ENCODE measurements around the gene MEIOC.
A peak's percentile ranks its signal among the peaks of the same experiment; 100 is the strongest.
"Not testable (repeated sequence)": the region's sequence is repeated elsewhere in the genome, so short reads cannot be mapped to it uniquely, and the experiment has no call there.

Gene MEIOC

DNA sequence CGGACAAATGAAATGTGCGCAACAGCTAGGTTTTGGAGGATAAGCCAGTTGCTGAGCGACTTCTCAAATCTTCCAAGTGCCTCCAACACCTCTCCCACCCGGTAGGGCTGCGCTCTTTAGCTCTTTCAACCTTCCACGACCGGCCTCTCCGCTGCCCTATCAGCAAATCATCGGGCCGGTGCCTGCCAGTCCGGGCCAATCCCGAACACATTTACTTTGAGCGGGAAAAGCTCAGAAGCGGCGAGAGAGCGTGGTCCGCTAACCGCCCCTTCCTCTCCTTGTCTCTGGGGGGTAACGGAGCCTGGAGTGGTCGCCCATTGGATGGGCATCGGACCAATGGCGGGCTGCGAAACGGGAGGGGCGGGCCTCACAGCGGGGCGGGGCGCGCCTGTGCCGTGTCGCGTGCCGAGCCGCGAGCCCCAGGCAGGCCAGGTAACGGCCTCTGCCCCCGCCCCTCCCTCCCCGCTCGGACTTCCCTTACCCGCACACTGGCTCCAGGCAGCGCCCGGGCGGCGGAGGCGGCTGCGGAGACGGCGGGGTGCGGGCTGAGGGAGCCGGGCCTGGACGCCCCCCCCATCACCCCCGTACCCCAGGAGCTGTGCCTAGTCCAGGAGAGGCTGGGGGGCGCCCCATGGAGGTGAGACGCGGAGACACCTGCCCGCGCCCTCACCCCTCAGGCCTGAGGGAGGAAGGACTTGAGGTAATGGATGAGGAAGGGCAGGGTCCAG lies at the start of gene MEIOC:
MEIOC (plus strand) TSS at position 486 of the 728 bp plus-strand sequence; CDS start at position 632, 146 bp downstream.
- DNase-seq: peak; percentile 58

DNA sequence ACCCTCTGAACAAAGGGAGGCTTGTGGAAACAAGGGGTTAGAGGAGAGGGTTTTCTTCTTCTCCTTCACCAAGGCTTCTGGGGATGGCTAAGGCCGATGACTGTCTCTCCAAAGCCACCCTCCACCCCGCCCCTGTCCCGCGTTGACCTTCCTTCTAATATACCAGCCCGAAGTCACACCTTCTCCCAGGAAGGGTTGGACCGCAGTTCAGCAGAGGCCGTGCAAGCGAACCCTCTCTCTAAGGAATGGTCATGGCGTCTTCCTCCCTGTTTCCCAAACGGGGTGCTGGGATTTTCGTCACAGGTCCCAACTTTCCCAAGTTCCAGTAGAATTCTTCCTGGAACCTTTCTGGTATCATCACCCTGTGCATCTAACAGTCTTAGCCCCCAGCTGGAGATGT lies 49.6 kb upstream of the MEIOC start:
- DNase-seq: no peak

DNA sequence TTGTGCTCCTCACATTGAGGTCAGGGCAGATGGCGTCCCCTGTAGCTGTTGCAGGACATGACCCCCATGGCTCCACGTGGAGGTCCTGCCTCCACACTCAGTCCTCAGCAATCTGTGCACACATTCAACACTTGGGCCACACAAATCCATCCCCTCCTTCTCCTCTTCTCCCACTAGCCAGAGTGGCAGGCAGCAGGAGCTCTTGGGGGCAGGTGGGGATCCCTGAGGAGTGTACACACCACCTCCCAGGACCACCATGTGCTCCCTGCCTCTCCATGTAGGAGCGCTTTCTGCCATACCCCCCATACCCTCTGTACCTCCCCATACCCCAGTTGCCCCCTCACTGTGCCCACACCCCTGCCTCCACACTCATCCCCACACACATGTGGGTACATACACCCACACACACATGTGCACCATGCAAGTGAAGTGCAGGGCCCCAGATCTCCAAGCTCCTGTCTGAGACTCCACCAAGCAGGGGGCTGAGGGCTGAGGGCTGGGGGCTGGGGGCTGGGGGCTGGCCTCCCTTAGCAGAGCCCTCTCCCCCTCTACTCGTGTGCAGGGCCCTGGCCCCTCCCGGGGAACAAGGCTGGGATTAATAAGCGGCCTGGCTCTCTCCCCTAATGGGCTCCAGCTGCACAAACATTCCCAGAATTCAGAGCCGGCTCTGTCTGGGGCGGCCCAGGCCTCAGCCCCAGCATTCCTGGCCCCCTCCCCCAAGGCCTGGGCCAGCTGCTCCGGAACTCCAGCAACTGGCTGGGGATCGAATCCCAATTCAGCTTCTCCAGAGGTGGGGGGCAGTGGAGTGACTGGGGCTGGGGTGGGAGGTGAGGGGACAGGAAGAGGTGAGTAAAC lies 48.2 kb upstream of the MEIOC start:
- no peak for DNase-seq

DNA sequence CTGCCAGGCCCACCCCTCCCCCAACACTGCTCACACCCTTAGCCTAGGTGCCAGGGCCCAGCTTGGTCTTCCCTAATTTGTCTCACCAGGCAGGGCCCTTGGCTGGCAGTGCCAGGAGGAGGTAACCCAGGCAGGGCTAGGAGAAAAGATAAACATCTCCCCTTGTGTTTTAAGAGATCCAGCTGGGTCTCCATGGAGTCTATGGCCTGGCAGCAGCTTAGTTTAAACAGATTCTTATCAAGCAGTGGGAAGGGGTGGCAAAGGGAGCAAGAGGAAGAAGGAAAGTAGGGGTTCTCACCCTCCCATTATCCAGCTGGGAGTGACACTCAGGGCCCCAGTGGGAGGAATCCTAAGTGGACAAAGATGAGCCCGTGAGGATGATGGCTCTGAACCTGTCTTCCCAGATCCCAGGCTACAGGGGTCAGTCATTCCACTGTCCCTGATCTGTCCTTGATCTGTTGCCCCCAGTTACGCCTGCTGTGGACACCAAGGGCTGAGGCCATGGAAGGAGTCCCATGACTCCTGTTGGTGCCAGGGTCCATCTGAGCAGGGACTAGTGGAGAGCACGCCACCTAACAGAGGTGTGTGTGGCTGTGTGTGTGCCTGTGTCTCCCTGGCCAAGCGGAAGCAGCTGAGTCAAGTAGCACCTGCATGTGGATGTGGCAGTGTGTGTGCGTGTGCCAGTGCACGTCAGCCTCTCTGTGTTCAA lies 47.4 kb upstream of the MEIOC start:
- DNase-seq: no peak

DNA sequence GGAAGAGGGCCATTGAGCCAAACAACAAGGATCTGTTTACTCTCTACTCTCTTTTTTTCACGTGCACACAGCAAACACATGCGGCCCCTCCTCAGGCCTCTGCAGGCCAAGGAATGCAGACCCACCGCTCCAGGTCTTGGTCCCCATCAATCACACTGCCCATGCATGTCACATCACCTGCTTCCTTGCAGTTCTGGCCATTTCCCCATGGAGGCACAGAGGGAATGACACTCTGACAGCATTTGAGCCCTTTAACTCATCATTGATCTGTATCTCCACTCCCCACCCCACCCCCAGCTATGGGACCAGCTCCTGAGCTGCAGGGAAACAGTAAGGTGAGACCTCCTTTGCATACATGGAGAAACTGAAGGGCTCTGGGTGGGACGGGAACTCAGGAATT lies 45.9 kb upstream of the MEIOC start:
- no peak for DNase-seq

DNA sequence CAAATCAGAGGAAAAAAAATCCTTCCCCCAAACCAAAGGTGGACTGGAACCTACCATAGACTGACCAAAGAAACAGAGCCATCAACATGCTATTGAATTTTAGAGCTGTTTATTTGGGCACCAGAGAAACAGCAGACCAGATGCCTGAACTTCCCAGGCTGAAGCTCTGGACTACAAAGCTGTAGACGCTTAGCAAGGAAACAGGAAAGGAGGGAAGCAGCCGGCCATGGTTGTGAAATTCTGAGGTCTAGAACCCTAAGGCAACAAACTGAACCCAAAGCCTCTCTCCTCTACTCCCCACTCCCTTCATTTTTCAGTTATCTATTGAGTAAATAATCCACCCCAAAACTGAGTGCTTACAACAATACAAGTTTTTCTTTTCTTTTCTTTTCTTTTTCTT lies 45.4 kb upstream of the MEIOC start:
- no peak for DNase-seq

DNA sequence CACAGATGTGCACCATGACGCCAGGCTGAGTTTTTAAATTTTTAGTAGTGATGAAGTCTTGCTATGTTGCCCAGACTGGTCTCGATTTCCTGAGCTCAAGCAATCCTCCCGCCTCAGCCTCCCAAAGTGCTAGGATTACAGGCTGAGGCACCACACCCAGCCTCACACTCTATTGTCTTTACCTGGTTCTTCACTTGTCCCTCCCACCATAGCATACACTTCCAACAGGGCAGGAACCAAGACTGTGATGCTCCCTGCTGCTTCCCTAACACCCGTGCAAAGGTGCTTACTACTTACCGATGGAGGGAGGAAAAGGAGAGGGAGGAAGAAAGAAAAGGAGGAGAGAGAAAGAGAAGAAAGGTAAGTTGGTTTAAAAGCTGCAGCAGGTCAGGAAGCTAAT lies 41.4 kb upstream of the MEIOC start:
- no peak for DNase-seq

DNA sequence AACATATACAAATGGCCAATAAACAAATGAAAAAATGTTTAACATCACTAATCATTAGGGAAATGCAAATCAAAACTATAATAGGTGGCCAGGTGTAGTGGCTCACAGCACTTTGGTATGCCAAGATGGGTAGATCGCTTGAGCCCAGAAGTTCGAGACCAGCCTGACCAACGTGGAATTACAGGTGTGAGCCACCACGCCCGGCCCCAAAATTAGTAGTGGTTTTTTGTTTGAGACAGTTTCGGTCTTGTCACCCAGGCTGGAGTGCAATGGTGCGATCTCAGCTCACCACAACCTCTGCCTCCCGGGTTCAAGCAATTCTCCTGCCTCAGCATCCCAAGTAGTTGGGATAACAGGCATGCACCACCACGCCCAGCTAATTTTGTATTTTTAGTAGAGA lies 37.6 kb upstream of the MEIOC start:
- not testable (repeated sequence) for DNase-seq

DNA sequence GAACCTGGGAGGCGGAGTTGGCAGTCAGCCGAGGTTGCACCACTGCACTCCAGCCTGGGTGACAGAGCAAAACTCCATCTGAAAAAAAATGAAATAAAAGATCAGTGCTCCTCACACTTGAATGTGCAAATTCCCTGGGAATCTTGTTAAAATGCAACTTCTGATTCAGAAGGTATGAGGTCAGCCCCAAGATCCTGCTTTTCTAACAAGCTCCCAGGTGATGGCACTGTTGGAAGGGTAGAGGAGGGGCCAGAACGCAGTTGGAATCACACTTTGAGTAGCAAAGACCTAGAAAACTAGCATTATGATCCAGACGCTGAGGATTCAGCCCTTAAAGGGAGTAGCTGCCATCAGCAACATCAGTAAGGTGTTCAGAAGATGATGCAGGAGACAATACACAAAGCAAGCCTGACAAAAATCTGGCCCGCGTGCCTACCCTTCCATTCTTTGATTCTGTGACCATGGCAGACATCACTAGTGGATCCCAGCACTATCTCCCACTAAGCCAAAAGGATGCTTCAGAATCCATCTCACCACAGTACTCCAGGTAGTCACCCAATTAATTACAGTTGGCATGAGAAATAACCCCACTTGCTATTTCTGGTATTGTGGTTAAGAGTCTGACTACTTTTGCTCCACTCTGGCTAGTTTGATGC lies 33.1 kb upstream of the MEIOC start:
- DNase-seq: no peak

DNA sequence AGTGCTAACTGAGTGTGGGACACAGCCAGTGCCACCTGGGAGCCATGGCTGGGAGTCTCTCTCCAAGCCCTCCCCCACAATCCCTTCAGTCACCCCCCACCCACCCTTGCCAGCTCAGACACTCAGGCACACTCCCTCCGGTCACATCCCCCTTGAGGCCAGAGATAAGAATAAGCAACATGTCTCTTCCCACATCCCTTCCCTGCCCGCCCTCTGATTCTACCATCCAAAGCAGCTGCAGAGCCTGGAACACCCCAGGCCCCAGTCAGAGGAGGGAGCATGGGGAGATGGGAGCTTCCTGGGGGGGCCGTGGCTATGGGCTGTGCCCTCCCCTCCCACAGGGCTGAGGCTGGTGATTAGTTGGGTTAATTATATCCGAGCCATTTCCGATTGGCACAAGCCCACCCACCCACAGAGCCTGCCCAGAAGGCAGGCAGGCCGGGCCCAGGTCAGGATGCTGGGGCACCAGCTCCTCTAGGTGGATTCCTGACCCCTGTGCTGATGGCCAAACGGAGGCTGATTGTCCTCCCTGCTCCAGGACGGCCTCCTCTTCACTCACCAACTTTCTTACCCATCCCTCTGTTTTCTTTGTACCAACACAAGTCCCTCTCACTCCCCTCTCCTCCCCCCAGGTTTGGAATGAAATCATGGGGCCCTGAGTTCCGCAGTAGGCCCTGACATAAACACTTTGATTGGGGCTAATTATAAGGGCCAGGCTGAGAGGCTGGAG lies 28.6 kb upstream of the MEIOC start:
- no peak for DNase-seq

DNA sequence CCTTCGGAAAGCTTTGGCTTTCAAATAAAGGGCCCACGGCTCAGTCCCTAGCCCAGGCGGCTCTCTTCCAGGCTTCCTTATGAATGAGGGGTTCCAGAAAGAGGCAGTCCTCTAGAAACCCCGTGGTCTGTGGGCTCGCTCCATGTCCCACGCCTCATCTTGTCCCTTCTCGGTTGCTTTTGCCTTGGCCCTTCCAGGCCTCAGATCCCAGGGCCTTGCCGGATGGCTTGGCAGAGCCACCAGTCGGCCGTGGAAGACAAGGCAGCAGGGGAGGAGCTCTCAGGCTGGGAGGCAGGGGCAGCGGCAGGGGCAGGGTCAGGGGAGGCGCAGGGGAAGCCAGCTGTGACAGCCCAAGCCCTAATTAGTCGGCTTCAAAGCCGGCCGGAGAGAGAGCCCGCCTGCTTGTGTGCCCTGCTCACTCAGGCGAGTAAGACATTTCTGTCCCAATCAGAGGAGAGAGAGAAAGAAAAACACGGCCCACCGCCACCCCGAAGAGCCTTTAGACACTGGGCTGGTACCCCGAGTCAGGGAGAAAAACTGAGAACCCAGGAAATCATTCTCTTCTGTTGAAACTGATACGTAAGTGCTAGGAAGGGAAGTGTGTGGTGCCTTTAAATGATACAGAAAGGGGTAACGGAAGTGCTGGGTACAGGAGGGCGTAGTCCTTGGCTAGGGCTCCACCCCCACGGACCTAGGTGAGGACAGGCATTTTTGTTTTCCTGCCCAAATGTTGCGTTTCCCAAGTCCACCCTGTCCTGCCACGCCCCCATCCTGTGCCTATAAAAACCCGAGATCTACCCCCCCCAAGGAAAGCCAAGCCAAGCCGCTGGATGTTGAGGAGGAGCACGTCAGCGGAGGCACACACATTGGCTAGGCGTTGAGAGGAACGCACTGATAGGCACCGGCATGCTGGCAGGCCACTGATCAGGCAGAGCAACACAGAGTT lies 27.8 kb upstream of the MEIOC start:
- no peak for DNase-seq

DNA sequence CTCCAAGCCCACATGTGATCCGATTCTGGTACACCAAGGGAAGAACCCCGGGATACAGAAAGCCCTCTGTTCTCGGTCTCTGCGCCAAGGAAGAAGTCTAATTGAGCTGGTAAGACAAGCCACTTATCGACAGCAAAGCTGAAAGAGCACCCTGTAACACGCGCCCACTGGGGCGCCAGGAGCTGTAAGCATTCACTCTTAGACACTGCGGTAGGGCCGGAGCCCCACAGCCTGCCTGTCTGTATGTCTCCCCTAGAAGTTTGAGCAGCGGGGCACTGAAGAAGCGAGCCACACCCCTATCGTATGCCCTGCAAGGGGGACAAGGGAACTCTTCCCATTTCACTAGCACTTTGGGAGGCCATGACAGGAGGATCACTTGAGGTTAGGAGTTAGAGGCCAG lies 27.0 kb upstream of the MEIOC start:
- no peak for DNase-seq

DNA sequence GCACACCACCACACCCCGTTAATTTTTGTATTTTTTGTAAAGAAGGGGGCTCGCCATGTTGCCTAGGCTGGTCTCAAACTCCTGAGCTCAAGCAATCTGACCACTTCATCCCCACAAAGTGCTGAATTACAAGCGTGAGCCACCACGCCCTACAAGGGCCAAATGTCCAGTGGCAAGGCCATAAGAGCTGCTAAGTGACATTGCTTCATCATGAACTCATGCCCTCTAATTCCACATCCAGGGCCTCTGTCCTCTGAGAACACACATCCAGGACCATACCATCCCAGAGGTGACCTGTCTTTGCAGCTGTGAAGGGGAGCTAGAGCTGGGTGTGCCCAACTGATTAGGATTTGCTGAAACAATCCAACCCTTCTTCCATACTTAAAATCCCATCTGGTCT lies 25.6 kb upstream of the MEIOC start:
- DNase-seq: no peak

DNA sequence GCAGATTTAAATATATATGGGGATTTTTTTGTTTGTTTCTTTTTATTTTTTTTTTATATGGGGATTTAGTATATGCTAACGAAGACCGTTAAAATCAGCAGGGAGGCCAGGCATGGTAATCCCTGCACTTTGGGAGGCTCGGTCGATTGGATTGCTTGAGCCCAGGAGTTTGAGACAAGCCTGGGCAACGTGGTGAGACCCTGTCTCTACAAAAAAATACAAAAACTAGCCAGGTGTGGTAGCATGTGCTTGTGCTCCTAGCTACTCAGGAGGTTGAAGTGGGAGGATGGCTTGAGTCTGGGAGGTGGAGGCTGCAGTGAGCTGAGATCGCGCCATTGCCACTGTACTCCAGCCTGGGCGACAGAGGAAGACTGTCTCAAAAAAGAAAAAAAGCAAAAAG lies 22.3 kb upstream of the MEIOC start:
- DNase-seq: no peak

DNA sequence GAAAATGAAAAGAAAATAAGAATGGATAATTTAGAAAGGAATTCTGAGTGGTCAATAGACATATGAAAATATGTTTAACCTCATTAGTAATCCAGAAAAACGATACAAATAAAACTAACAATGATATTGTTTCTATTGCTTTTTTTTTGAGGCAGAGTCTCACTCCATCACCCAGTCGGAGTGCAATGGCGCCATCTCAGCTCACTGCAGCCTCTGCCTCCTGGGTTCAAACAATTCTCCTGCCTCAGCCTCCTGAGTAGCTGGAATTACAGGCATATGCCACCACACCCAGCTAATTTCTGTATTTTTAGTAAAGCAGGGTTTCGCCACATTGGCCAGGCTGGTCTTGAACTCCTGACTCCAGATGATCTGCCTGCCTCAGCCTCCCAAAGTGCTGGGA lies 21.9 kb upstream of the MEIOC start:
- DNase-seq: not testable (repeated sequence)

DNA sequence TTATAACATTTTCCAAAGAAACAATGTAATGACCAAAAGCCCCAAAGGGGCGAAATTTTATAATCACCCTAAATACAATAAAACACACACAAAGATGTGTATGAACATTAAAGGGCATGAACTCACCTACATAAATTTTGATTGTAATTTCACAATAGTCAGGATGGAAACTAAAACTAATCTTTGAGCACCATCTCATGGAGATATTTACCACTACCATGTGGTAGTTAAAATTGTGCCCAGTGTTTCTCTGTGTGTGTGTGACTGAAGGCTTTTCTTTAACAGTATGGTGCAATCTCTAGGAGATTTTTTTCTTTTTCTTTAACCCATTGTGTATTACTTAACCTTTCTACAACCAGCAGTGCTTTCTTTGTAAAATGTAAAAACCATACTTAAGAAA lies 19.7 kb upstream of the MEIOC start:
- DNase-seq: peak; percentile 41

DNA sequence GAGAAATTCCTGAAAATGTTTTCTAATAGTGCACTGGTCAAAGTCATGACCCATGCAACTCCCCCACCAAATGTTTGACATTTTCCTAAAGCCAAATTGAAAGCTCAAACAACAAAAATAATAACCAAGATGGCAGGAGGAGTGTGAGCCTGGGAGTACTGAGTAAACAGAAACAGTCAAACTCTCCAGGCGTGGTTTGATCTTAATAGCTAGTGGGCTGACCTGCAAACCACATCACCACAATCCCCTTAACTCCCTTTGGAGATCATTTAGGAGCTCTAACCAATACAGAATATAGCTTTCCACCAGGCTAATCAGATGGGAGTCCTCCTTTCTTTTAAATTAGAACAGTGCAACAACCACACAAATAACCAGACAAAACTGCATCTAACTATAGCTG lies 19.2 kb upstream of the MEIOC start:
- no peak for DNase-seq

DNA sequence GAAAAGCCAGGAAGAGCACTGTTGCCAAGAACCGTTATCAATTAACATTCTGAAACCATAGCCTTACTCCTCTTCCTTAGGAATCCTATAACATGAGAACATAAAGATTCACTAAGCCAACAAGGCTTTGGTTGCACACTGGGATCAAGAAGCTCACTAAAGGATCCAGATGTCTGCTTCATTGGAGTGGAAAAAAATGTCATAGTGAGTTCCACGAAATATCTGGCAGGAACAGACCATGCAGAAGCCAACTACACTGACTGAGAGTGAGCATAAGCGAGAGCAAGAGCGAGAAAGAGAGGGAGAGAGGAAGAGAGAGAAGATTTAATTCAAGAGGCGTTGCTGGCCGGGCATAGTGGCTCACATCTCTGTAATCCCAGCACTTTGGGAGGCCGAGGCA lies 13.4 kb upstream of the MEIOC start:
- DNase-seq: no peak

DNA sequence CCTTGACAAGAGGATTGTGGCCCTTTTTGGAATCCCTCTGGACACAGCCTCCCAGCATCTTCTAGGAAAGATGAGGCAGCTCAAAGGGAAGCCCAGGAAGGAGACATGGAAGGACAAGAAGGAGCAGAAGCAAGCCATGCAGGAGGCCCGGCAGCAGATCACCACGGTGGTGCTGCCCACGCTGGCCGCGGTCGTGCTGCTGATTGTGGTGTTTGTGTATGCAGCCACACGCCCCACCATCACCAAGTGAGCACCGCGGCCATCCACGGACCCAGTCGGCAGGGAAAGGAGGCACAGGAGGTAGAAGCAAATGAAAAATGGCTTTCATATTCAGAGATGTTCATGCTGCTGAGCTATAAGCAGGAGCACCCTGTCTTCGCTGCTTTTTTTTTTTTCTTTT lies 10.9 kb upstream of the MEIOC start:
- DNase-seq: no peak

DNA sequence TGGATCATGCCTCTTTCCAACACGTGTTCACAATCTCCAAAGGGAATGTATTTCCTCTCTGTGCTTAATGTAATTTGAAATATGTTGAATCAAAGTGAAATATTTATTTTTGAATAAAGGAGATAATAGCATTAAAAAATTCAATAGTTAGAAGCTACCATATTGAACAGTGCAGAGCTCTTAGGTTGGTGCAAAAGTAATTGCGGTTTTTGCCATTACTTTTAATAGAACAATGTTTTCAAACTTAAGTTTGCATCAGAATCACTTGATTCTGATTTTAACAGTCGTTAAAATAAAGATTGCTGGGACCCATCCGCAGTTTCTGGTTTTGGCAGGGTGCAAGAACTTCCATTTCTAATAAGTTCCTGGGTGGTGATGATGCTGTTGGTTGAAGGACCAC lies 10.0 kb upstream of the MEIOC start:
- no peak for DNase-seq

DNA sequence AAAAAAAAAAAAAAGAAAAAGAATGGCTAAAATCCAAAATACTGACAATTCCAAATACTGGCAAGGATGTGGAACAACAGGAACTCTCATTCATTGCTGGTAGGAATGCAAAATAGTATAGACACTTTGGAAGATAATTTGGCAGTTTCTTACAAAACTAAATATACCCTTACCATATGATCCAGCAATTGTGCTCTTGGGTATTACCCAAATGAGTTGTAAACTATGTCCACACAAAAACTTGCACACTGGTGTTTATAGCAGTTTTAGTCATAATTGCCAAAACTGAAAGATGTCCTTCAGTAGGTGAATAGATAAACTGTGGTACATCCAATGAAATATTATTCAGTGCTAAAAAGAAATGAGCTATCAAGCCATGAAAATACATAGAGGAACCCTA lies 8.5 kb upstream of the MEIOC start:
- DNase-seq: no peak

Data from hematopoietic multipotent progenitor cell treated with erythropoietin and hydrocortisone succinate and interleukin-3 and kit ligand, for 8 days (in vitro differentiated cells).